GM18526 (cell line): ENCODE data around the gene RALGPS1.

Source experiments
- POLR2A ChIP-seq: IDR thresholded peaks from 3 replicates; pipeline ENCODE4 v1.6.1; 2011; ENCODE audit not compliant: insufficient read length; ENCODE audit errors: extremely low read depth

Gene RALGPS1

DNA sequence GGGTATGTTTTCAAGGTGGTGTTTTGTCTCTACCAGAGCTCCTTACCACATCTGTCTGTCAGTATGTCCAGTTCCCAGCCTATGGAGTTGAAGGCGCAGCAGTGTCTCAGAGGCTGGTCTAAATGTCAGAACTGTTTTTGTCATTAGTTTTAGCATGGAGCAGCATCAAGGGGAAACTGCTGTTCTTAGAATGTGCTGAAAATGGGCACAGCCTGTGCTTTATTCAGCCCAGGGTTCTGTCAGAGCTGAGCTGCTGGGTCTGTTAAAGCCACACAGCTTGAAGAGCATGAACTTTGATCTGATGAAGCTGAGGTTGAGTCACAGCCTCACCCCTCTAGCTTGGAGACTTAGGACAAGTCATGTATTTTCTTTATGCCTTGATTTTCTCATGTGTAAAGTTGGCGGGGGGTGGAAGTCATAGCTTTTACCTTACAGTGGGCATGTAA, 71.9 kb downstream of the RALGPS1 start:
- TF ChIP-seq POLR2A, result no peak

DNA sequence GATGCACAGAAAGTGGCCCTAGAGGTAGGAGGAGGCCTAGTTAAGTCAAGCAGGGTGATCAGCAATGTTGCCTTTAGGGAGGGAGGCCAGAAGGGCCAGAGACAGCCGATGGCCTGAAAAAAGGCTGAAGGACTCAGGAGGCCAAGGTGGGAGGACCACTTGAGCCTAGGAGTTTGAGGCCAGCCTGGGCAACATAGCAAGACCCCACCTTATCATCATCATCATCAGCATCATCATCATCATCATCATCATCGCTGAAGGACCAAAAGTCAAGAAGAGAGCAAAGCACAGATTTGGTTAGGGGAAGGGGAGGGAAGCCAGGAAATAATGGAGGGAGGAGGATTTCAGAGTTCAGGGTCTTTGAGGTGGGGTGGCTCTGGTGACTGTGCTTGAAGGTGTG, 74.3 kb downstream of the RALGPS1 start:
- TF ChIP-seq POLR2A, result no peak

DNA sequence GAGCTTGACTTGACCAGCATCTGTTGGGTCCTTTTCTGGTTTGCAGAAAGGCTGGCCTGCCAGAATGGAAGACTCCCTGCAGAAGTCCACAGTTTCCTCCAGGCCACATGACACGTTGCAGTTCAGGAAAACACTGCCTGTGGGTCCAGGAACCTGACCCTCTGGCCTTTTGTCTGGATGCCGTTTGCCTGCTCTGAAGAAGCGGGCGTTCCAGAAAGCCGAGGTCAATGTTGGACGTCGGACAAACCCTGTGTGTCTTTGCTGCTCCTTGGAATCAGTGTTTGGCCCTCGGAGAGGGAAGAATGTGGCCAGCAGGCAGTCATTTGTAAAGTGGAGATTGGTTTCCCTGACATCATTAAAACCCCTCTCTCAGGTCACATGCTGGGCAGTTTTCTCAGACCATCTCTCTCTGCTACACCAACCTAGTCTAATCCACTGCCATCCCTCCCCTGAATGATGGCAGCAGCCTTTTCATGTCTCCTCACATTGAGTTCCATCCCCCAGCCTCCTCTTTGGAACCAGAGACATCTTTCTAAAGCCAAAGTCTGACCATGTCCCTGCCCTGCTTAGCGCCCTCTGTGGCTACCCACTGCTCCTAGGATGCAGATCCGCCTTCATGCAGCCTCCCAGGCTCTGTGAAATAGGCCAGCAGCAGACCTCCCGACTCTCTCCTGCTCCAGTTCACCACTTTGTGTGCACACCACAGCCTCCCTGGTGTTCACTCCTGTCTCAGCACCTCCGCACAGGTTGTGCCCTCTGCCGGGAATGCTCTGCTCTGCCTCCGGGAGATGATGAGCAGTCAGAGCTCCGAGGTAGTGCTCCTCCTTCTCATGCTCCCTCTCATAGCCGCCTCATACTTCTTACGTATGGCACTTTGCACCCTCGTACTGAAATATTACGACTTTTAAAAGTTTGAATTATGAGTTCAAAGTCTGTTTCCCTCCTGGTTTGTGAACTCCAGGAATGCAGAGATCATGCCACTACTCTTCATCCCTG, 75.6 kb downstream of the RALGPS1 start:
- TF ChIP-seq POLR2A, result no peak

DNA sequence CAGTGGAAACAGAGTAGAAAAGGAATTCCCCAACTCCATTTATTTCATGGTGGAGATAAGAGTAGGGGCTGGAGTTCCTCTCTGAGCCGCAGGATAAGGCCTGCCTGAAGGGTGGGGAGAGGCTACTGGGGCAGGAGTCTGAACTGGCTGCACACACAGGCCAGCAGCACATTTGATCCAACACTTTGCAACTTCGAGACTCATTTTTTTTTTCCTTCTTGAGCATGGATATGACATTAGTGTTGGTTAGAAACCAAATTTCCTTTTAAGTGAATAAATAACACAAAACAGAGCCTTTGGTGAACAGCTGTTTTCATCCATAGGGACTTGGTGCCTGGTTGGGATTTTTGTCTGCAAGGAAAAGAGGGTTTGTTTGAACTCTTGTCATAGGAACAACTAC, 76.6 kb downstream of the RALGPS1 start:
- TF ChIP-seq POLR2A, result no peak

DNA sequence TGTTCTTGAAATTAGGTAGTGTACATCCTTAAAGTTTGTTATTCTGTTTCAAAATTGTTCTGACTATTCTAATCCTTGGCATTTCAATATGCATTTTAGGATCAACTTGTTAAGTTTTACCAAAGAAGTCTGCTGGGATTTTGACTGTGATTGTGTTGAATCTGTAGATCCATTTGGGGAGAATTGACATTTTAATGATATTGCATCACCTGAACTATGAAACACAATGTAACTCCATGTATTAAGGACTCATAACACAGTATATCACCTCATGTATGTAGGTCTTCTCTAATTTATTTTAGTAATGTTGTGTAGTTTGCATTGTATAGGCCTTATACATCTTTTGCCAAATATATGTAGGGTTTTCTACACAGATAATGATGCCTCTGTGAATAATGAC, 77.8 kb downstream of the RALGPS1 start:
- TF ChIP-seq POLR2A, result no peak

DNA sequence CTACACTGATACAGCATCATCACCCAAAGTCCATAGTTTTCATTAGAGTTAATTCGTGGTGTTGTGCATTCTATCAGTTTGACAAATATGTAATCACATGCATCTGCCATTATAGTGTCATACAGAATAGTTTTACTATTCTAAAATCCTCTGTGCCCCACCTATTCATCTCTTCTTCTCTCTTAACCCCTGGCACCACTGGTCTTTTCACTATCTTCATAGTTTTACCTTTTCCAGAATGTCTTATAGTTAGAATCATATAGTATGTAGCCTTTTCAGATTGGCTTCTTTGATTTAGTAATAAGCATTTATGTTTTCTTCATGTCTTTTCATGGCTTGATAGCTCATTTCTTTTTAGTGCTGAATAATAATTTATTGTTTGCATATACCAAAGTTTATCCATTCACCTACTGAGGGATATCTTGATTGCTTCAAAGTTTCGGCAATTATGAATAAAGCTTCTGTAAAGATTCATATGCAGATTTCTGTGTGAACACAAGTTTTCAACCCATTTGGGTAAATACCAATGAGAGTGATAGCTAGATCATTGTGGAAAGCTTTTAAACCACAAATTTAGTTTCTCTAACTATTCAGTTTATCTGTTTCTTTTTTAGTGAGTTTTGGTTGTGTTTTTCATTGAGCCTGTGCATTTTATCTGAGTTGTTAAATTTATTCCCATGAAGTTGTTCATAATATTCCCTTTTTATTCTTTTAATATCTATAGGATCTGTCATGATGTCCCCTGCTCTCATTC, 84.9 kb downstream of the RALGPS1 start:
- no peak for TF ChIP-seq POLR2A

DNA sequence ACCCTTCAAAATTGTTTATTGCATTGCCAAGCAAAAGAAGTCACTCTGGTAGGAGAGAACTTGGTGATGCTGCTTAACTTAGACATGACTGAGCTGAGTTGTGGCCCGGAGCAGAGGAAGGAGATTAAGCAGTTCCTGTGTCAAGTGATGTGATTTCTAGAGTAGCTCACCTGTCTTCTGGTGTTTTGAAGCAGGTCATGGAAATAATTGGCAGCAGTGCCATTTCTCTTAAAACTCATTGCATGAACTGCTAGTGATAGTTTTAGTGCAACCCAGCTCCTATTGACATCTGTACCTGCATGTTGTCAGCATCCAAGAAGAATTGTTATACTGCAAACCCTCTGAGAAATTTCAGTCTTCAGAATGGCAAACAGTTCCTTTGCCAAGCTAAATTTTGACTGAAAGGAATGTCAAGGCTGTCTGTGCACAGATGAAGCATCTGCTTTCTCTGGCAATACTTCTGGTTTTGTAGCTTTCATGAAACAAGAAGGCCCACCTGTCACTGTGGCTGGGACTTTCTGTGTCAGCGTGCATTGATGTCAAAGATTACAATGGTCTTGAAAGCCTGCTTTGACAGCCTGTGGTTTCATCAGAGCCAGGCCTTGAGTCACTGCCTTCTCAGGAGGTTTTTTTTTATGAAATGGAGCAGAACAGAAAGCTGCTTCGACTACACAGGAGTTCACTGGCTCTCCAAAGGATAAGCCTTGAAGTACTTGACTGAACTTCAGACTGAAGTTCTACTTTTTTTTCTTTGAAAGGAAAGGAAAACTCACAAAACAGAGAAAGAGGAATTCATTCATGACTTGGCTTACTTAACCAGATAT, 90.6 kb downstream of the RALGPS1 start:
- no peak for TF ChIP-seq POLR2A

DNA sequence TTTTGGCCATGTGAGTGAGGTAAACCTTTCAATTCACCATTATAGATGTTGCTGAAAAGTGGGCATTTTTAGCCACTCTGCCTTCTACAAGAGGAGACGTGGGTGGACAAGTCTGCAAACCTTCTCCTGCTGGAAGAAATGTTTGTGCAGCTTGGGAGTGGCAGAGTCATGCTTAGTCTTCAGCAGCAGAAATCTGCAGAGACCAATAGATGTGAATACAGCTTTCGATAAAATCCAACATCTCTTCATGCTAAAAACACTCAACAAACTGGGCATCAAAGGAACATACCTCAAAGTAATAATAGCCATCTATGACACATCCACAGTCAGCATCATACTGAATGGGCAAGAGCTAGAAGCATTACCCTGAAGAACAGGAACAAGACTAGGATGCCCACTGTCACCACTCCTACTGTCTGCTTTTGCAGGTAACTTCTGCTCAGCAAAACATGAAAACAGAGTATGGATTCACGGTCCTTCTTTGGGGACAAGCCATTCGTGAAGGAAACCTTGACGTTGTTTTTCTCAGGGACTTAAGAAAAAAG, 91.3 kb downstream of the RALGPS1 start:
- TF ChIP-seq POLR2A, result no peak

DNA sequence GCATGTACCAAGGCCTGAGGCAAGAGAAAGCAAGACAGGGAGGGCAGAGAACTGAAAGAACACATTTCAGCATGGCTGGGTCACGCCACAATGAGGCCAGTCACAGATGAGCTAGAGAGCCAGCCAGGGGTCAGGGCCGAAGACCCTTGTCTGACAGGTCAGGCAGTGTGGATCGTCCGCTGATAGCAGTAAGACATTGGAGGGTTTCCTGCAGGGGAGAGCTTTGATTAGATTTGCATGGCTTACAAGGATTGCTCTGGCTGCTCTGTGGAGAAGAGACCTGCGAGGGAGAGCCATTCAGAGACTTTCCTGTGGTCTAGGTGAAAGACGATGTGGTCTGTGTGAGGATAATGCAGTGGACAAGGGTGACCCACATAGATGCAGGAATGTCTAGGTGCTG, 93.1 kb downstream of the RALGPS1 start:
- no peak for TF ChIP-seq POLR2A

DNA sequence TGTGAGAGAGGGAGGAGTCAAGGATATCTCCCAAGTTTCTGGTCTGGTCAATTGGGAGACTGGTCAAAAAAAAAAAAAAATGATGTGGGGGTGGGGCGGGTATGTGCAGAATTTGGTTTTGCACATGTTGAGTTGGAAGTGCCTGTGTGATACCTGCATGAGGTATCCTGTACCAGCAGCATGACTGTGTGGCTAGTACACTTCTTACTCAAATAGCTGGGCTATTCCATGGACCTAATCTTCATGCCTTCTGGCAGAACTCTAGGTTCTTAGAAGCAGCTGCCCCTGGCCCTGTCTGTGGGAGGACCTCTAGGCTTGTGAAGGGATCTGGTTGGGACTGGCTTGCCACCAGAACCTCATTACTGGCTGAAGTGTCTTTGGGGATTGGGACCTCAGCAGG, 93.5 kb downstream of the RALGPS1 start:
- no peak for TF ChIP-seq POLR2A

DNA sequence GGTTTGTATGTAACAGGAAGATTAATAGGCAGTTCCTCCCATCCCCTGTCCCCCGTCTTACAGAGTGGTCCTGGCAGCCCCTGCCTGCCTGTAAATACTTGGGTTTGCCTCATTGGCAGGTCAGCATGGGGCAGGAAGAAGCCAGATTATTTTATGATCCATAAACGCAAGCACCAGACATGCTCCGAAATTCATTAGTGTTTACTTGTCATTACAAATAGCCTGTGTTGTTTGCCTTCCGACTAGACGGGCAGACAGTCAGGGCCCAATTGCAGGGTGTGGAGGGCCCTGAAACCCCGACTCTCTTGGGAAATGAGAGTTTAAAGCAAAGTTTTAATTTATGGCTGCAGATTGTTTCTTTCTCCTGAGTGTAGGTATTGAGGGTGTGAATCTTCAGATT, 97.2 kb downstream of the RALGPS1 start:
- TF ChIP-seq POLR2A, result no peak

DNA sequence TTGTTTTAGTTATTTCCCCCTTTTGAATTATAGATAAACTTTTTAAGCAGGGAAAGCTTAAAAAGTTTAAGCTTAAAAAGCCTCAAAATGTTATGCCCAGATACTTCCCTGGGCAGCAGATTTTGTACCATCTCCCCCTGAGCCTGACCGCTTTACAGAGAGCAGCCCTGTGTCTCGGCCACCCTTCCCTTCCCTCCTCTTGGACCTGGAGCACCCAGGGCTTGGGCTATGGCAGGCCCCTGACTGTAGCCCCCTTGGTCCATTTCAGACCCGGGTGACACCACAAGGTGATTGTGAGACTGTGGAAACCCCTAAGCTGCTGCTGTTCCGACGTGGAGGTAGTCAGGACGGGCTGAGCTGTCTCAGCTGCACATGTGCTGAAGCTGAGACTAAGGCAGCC, 97.7 kb downstream of the RALGPS1 start:
- no peak for TF ChIP-seq POLR2A

DNA sequence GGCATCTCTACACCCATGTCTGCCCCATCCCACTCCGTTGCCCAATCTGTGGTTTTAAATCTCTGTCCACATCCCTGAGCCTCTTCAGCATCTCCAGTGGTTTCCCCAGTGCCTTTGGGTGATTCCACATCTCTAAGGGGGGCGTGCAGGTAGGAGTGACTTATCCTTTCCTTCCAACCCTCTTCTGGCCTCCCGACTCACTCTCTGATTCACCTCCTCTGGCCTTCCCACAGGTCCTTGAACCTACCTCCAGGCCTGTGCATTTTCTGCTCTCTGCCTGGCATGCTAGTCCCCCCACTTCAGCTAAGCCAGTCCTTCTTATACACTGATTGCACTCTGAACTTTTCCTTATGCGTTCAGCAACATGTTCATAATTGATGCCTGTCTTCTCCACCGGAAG, 99.0 kb downstream of the RALGPS1 start:
- TF ChIP-seq POLR2A, result no peak

DNA sequence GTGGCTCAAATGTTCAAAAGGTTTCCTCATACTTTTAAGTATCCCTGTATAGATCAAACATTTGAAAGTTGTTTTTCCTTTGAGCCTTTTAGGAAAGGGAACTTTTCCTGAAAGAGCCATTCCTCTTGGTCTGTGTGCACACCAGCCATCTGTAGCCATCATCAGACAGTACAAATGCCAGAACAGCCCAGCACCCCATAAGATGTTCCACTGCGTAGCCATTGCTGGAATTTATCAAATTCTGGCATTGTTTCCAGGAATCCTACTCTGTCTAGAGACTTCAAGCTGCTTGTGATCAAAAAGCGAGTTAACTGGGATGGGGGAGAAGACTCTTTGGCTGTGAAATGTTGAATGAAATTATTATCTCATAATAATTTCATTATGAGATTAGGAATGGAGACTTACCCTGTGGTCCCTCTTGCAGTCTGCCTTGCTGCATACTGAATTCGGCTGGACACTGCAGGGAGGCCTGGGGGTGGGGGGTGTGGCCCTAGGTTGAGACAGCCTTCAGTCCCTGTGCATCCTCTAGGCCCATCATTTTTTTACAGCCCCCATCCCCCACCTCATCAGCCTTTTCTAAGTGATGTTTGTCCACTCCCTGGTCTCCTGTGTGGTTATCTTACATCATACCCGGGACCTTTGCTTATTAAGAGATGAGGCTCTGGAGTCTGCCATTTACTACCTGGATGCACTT, 99.8 kb downstream of the RALGPS1 start:
- TF ChIP-seq POLR2A, result no peak

DNA sequence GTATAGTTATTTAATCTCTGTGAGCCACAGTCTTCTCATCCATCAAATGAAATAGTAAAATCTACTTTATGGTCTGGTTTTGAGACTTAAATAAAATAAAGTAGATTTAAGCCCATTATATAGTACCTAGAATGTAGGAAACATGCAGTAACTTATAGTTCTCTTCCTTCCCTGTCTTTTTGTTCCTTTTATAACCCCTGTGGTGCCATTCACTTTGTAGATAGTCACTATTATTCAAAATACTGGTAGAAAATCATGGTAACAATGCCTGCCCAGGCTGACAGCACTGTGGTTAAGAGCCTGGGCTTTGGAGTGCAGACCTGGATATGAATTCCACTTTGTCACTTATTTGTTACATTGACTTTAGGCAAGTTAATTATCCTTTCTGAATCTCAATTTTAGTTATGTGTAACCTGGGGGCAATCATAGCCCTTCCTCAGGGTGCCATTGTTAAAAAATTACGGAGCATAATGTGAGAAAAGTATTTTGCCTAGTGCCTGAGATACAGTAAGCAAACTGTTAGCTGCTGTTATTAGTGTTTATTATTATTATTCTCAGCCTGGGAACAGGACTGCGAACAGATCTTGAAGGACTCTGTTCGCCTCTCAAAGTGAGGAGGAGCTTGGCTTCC, 100.4 kb downstream of the RALGPS1 start:
- TF ChIP-seq POLR2A, result no peak
